IPS DF 6.9 (cell line): ENCODE data around the gene ERMN.

Experiments used
- DNase-seq: peaks from one replicate; pipeline ENCODE4 v3.0.0-alpha.2; 2013; ENCODE audit warnings: low read depth, low spot score
- H3K27ac ChIP-seq: one replicate; pipeline ENCODE4 v1.5.1; 2013; ENCODE audit warnings: low read length, control low read depth
- H3K27me3 ChIP-seq: 2 replicates; pipeline ENCODE4 v1.6.1; 2013; ENCODE audit warnings: mild to moderate bottlenecking, low read length; ENCODE audit not compliant: control insufficient read depth, insufficient read depth
- H3K36me3 ChIP-seq: 2 replicates; pipeline ENCODE4 v1.6.1; 2013; ENCODE audit warnings: low read length; ENCODE audit not compliant: control insufficient read depth, insufficient read depth
- H3K4me1 ChIP-seq: 2 replicates; pipeline ENCODE4 v1.6.1; 2013; ENCODE audit warnings: low read length; ENCODE audit not compliant: control insufficient read depth, insufficient read depth
- H3K4me3 ChIP-seq: 2 replicates; pipeline ENCODE4 v1.5.1; 2013; ENCODE audit warnings: mild to moderate bottlenecking, low read length
- H3K9me3 ChIP-seq: 2 replicates; pipeline ENCODE4 v1.6.1; 2013; ENCODE audit warnings: low read length, inconsistent platforms; ENCODE audit not compliant: control insufficient read depth, insufficient read depth
- WGBS: extraction: QIAGEN DNeasy Blood & Tissue Kit; methylation state at CpG from one replicate; pipeline ENCODE4 v1.1.7; 2013; ENCODE audit warnings: mixed read lengths, missing lambda C conversion rate; ENCODE audit not compliant: insufficient read length, insufficient coverage; 5-methylcytosine and 5-hydroxymethylcytosine counted together

ERMN gene

DNA sequence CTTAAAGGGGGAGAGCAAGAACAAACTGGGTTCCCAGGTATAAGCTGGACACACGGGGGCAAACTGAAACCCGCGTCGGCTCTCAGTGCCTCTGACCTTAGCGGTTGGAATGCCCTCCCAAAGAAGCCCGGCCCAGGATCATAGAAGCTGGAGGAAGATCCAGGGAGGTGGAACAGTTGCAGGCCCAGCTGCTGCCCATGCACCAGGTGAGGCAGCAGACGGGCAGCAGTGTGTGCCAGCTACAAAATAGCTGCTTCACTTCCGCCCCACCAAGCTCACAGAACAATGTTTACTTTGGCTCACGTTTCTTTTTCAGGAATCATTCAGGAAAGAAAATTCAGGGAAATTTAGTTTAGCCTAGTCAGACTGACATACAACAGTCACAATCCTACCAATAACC, 3.9 kb upstream of the ERMN start:
- no CpG with 5 or more reads among the region's 9 CpGs for WGBS
- Histone ChIP-seq H3K27ac (no peak overlapping the region), H3K9me3 (no peaks in the 10 kb centered on the region), H3K4me3 (no peak overlapping the region), H3K27me3 (no peaks in the 10 kb centered on the region), H3K36me3 (no peaks in the 10 kb centered on the region), H3K4me1 (no peaks in the 10 kb centered on the region; the same call in 1 of the 2 replicates)
- DNase-seq, result no peak

DNA sequence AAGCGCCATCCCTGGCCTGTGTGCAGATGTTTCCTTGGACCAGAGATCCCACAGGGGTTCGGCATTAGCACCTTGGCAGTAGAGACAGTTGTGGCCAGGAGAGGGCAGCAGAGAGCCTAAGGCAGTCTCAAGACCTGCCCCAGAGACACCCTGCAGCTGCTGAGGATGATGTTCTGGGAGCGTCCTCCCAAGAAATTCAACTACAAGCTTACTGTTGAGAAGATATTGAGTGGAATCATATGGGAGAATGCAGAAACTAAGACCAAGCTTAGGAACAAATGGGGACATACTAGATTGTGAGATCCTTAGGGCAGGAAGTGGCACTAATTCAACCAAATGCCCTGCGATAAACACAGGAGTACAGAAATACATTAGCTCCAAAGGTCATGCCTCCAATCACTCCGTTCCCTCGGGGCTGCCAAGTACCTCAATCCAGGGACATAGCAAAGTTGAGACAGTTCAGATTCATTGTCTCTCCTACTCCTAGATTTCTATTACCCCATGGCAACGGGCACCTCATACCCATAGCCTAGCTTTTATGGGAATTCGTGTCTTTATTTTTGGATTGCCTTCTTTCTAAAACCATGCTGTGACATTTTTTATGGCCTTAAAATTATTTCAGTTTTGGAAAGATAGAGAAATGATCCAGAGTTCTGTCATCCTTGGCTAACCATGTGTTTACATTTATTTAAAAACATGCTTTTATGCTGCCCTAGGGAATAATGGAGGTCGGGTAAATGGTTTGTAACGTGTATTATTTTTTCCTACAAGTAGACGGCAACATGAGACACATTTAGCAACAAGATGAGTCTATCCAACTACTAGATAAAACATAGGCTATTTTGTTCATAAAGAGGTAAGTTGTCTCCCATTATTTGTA, 2.2 kb upstream of the ERMN start:
- H3K4me1 ChIP-seq, result no peaks in the 10 kb centered on the region; the same call in 1 of the 2 replicates
- H3K27me3 ChIP-seq, result no peaks in the 10 kb centered on the region
- no peak overlapping the region for H3K4me3 ChIP-seq
- peak; percentile 80 for DNase-seq
- H3K9me3 ChIP-seq, result no peaks in the 10 kb centered on the region
- no peak overlapping the region for H3K27ac ChIP-seq
- no CpG with 5 or more reads among the region's 11 CpGs for WGBS
- no peaks in the 10 kb centered on the region for H3K36me3 ChIP-seq

DNA sequence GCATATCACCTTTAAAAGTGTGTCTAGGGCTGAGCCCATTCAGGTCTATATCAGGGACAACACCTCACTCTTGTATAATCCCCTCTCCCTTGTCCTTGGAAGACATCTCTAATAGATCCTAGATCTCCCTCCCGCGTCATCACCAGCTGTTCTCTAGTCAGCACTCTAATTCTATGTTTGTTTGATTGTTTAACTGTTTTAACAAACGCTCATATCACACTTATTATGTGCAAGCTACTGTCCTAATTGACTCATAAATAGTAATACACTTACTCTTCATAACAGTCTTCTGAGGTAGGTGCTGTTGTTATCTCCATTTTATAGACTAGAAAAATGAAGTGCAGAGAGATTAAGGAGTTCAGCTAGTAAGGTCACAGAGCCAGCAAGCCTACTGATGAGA, 1.6 kb upstream of the ERMN start:
- H3K4me3 ChIP-seq, result no peak overlapping the region
- no peaks in the 10 kb centered on the region for H3K36me3 ChIP-seq
- no peak for DNase-seq
- H3K4me1 ChIP-seq, result no peaks in the 10 kb centered on the region; the same call in 1 of the 2 replicates
- WGBS, result no CpG with 5 or more reads among the region's 3 CpGs
- H3K27me3 ChIP-seq, result no peaks in the 10 kb centered on the region
- H3K27ac ChIP-seq, result no peak overlapping the region
- H3K9me3 ChIP-seq, result no peaks in the 10 kb centered on the region

DNA sequence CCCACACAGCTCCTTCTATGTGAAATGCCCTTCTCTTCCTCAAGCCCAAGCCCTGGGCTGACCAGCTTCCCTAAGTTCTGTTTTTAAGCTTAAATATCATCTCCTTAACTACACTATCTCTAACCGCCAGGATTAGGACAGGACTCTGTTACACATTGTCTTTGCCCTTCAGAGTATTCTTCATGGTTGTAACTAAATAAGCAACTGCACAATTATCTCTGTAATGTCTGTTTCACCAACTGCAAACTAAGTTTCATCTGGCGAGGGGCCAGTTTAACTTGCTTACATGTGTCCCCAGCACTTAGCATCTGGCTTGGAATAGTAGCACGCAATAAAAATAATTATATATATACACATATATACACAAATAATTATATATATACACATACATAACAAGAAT, 1.1 kb upstream of the ERMN start:
- no peaks in the 10 kb centered on the region; the same call in 1 of the 2 replicates for H3K4me1 ChIP-seq
- no peaks in the 10 kb centered on the region for H3K9me3 ChIP-seq
- H3K36me3 ChIP-seq, result no peaks in the 10 kb centered on the region
- no peak for DNase-seq
- no peaks in the 10 kb centered on the region for H3K27me3 ChIP-seq
- H3K4me3 ChIP-seq, result no peak overlapping the region
- WGBS, result no CpG with 5 or more reads among the region's 3 CpGs
- H3K27ac ChIP-seq, result no peak overlapping the region

DNA sequence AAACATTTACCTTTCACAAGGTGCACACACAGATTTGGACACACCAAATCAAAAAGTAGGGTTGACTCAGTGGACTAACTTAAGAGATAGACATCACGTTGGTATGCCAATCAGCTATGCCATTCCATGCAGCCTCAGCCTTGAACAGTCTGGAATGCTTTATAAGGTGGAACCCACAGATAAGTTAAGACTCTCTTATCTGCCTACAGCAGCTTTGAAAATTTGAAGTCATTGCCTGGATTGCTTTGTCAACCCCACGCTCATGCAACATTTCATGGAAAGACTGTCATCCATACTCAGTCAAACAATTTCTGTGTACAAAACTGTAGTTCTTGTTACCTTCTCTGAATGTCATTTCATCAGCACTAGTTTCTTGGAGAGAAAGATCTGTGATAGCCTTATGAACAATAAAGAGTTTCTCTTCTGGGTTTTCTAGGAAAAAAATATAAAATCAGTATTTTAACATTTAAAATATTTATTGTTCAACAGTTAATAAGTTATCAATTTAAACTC, 1.2 kb downstream of the ERMN start:
- H3K4me3 ChIP-seq, result no peak overlapping the region
- H3K27ac ChIP-seq, result no peak overlapping the region
- no peaks in the 10 kb centered on the region for H3K36me3 ChIP-seq
- no peaks in the 10 kb centered on the region for H3K9me3 ChIP-seq
- H3K27me3 ChIP-seq, result no peaks in the 10 kb centered on the region
- WGBS, result no CpG with 5 or more reads among the region's 2 CpGs
- no peak for DNase-seq
- H3K4me1 ChIP-seq, result no peaks in the 10 kb centered on the region; the same call in 1 of the 2 replicates

GRCh38 chr2:157322432-157322831, 3.2 kb downstream of the ERMN start:
- Histone ChIP-seq H3K27me3 (no peaks in the 10 kb centered on the region), H3K4me1 (no peaks in the 10 kb centered on the region; the same call in 1 of the 2 replicates), H3K36me3 (no peaks in the 10 kb centered on the region), H3K9me3 (no peaks in the 10 kb centered on the region), H3K27ac (no peak overlapping the region), H3K4me3 (no peak overlapping the region)
- WGBS, result no CpG with 5 or more reads among the region's 4 CpGs
- no peak for DNase-seq

GRCh38 chr2:157321466-157321865, 4.2 kb downstream of the ERMN start:
- no peak for DNase-seq
- no peak overlapping the region for H3K4me3 ChIP-seq
- no peaks in the 10 kb centered on the region for H3K36me3 ChIP-seq
- no peak overlapping the region for H3K27ac ChIP-seq
- no peaks in the 10 kb centered on the region for H3K27me3 ChIP-seq
- 100% methylated on average over 1 of the region's 2 CpGs for WGBS
- no peaks in the 10 kb centered on the region for H3K9me3 ChIP-seq
- H3K4me1 ChIP-seq, result no peaks in the 10 kb centered on the region; the same call in 1 of the 2 replicates

- Histone ChIP-seq H3K27ac (no peak overlapping the region), H3K4me3 (no peak overlapping the region)
Observed at GRCh38 chr2:157320409-157320808, 5.2 kb downstream of the ERMN start.

DNA sequence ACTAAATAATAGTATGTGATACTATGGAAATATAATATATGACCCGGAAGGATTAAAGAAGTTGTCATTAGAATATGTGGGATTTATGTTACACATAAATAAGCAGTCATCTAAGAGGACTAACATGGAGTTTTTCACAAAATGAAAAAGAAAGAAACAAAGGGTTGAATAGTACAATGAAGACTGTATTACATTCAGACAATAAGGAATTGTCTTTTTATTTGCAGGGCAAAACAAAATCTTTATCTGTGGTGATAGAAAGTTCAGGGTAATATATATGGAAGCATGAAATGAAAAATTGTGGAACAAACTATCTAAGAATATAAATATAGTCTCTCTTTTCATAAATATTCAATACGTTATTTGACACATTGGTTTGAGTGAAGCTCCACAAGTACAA, 5.8 kb downstream of the ERMN start:
- Histone ChIP-seq H3K4me1 (no peaks in the 10 kb centered on the region), H3K27ac (no peak overlapping the region), H3K9me3 (no peaks in the 10 kb centered on the region), H3K4me3 (no peak overlapping the region), H3K36me3 (no peaks in the 10 kb centered on the region), H3K27me3 (no peaks in the 10 kb centered on the region)
- no peak for DNase-seq
- no CpG with 5 or more reads among the region's 2 CpGs for WGBS

More at GRCh38 chr2:157320409-157320808, 5.2 kb downstream of the ERMN start:
- DNase-seq, result no peak
- Histone ChIP-seq H3K9me3 (no peaks in the 10 kb centered on the region), H3K36me3 (no peaks in the 10 kb centered on the region), H3K4me1 (no peaks in the 10 kb centered on the region), H3K27me3 (no peaks in the 10 kb centered on the region)

DNA sequence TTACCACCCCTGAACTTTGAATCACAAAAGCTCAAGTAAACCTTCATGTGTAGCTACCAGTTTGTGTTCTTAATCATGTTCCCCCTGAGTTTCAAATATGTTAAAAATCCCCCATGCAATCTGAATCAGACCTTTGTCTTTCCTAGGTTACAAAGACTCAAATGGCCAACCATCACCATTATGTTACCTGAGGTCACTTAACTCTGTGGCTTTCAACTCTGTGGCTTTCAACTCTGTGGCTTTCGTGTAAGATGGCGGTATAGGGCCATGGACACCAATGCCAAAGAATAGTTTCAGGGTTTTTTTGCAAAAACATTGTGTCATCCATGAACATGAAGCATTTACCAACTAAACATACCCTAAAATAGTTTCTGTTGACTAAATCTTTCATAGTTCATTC, 6.7 kb downstream of the ERMN start:
- WGBS, result no CpG with 5 or more reads among the region's 2 CpGs
- H3K4me3 ChIP-seq, result no peak overlapping the region
- DNase-seq, result no peak
- no peaks in the 10 kb centered on the region for H3K36me3 ChIP-seq
- no peaks in the 10 kb centered on the region for H3K27me3 ChIP-seq
- H3K27ac ChIP-seq, result no peak overlapping the region
- no peaks in the 10 kb centered on the region for H3K9me3 ChIP-seq
- H3K4me1 ChIP-seq, result no peaks in the 10 kb centered on the region

DNA sequence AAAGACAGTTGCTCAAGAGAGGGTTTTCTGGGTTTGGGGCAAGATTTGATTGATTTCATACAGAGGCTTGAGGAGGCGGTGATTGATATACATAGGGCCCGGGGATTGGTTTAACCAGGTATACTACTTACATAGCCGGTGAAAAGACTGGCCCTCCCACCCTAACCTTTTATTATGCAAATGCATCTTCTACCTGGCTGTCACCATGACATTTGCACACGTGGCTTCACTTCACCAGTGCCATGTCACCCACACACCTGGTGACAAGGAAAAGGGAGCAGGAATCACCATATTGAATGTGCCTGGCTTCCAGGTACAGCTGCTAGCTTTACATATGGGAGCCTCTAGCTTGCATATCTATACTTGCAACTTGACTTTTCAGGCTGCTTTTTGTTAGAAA, 9.7 kb downstream of the ERMN start:
- Histone ChIP-seq H3K9me3 (no peaks in the 10 kb centered on the region), H3K27ac (no peak overlapping the region), H3K4me3 (no peak overlapping the region), H3K27me3 (no peaks in the 10 kb centered on the region), H3K4me1 (no peaks in the 10 kb centered on the region), H3K36me3 (no peaks in the 10 kb centered on the region)
- WGBS, result no CpG with 5 or more reads among the region's 4 CpGs
- peak; percentile 45 for DNase-seq
